Endothelial cell (in vitro differentiated cells): ENCODE measurements around the gene NMNAT2. TPM values are rescaled to one million over a fixed set of nuclear protein-coding genes. Genes with fewer than 3 reads are reported as not detected.

Experiments
- DNase-seq: peaks from one replicate; pipeline ENCODE4 v3.0.0; 2021; ENCODE audit warnings: low spot score
- H3K27ac Mint-ChIP-seq: one replicate; pipeline ENCODE4 v1.8.0; 2021; ENCODE audit warnings: mixed read lengths, inconsistent platforms; ENCODE audit not compliant: unreplicated experiment
- H3K27me3 Mint-ChIP-seq: one replicate; pipeline ENCODE4 v1.8.0; 2021; ENCODE audit warnings: mild to moderate bottlenecking, moderate library complexity, mixed read lengths, inconsistent platforms; ENCODE audit not compliant: unreplicated experiment
- H3K36me3 Mint-ChIP-seq: one replicate; pipeline ENCODE4 v1.8.0; 2021; ENCODE audit warnings: mild to moderate bottlenecking, low read depth, mixed read lengths, inconsistent platforms; ENCODE audit not compliant: unreplicated experiment
- H3K4me1 Mint-ChIP-seq: one replicate; pipeline ENCODE4 v1.8.0; 2021; ENCODE audit warnings: mild to moderate bottlenecking, mixed read lengths, inconsistent platforms; ENCODE audit not compliant: unreplicated experiment
- H3K4me3 Mint-ChIP-seq: one replicate; pipeline ENCODE4 v1.8.0; 2021; ENCODE audit warnings: mild to moderate bottlenecking, mixed read lengths, inconsistent platforms; ENCODE audit not compliant: unreplicated experiment
- H3K9me3 Mint-ChIP-seq: one replicate; pipeline ENCODE4 v1.8.0; 2021; ENCODE audit warnings: mixed read lengths, inconsistent platforms; ENCODE audit not compliant: unreplicated experiment
- CTCF ChIP-seq: fragments of 200-600 bp; sonication (generic); IDR thresholded peaks from one replicate; pipeline ENCODE4 v1.5.0; 2021; ENCODE audit warnings: antibody characterized with exemption; ENCODE audit not compliant: unreplicated experiment
- total RNA-seq: library from RNA; stranded (reverse); fragmentation: NEBNext Ultra II Directional; extraction: Animal tissue kit (Norgen Biotek cat#: 25700); gene quantifications from one replicate; pipeline ENCODE4 v1.2.1, GENCODE V29; 2021; ENCODE audit not compliant: unreplicated experiment

NMNAT2 gene
- total RNA-seq, 1 donor from 2014 or later: 1.7 TPM

GRCh38 chr1:183293241-183293640, 124.9 kb downstream of the NMNAT2 start:
- Mint-ChIP-seq H3K9me3 (no peaks in the 10 kb centered on the region), H3K27me3 (peaks cover 4% of the 10 kb centered on the region), H3K4me1 (peaks cover 6% of the 10 kb centered on the region), H3K4me3 (no peak overlapping the region), H3K36me3 (no peaks in the 10 kb centered on the region), H3K27ac (no peak overlapping the region)
- DNase-seq: no peak
- TF ChIP-seq CTCF: no peak

- H3K27ac Mint-ChIP-seq: no peak overlapping the region
These were observed 126.2 kb downstream of the NMNAT2 start for GRCh38 chr1:183291802-183292514.

DNA sequence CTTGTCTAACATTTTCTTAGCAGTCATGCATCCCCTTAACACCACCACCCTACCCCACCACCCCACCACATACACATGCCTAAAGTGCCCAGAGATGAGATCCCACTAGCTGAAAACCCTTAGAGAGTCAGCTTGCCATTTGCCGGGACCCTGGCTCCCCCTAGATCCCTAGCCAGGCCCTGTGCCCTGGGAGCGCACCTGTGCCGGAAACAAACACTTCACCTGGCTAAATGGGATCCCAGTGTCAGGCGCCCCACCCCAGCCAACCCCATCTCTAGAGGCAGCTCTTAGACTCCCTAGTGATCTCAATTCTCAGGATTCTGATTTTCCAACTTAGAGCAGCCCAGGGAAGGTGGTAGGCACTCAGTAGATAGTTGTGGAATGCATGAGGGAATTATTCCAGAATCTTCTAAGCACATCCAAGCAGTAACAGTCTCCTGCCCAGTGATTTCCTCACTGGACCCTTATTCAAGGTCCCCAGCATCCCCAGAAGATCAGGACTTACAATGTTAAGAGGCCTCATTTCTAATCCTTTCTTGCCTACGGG, 126.9 kb downstream of the NMNAT2 start:
- H3K9me3 Mint-ChIP-seq: no peaks in the 10 kb centered on the region
- DNase-seq: no peak
- H3K4me3 Mint-ChIP-seq: no peak overlapping the region
- no peak overlapping the region for H3K27ac Mint-ChIP-seq
- H3K36me3 Mint-ChIP-seq: no peaks in the 10 kb centered on the region
- H3K27me3 Mint-ChIP-seq: peaks cover 4% of the 10 kb centered on the region
- no peak for TF ChIP-seq CTCF
- peaks cover 11% of the 10 kb centered on the region for H3K4me1 Mint-ChIP-seq

More at GRCh38 chr1:183291802-183292514, 126.2 kb downstream of the NMNAT2 start:
- Mint-ChIP-seq H3K9me3 (no peaks in the 10 kb centered on the region), H3K27me3 (peaks cover 4% of the 10 kb centered on the region), H3K4me1 (peaks cover 11% of the 10 kb centered on the region), H3K36me3 (no peaks in the 10 kb centered on the region), H3K4me3 (no peak overlapping the region)
- TF ChIP-seq CTCF: no peak
- no peak for DNase-seq

DNA sequence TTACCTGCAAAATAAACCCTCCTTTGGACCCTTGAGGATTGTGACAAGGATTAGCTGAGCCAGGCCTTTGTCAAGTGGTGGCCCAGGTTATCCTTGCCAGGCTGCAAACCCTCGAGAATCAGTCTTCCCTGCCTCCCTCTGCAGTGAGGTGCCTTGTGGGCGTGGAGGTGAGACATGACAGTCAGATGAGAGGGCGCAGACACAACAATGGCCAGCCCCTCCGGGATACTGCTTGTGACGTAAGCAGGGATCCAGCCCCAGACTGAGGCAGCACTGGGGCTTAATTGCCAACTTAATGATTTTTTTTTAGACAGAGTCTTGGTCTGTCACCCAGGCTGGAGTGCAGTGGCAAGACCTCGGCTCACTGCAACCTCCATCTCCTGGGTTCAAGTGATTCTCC, 127.6 kb downstream of the NMNAT2 start:
- no peak for TF ChIP-seq CTCF
- no peak overlapping the region for H3K4me3 Mint-ChIP-seq
- H3K27ac Mint-ChIP-seq: no peak overlapping the region
- peaks cover 4% of the 10 kb centered on the region for H3K27me3 Mint-ChIP-seq
- peaks cover 11% of the 10 kb centered on the region for H3K4me1 Mint-ChIP-seq
- H3K36me3 Mint-ChIP-seq: no peaks in the 10 kb centered on the region
- no peak for DNase-seq
- H3K9me3 Mint-ChIP-seq: no peaks in the 10 kb centered on the region

- Mint-ChIP-seq H3K27me3 (peaks cover 8% of the 10 kb centered on the region), H3K27ac (no peak overlapping the region)
These were observed 129.1 kb downstream of the NMNAT2 start for GRCh38 chr1:183289051-183289496.

More at GRCh38 chr1:183289051-183289496, 129.1 kb downstream of the NMNAT2 start:
- Mint-ChIP-seq H3K4me1 (peaks cover 11% of the 10 kb centered on the region), H3K4me3 (no peak overlapping the region), H3K9me3 (no peaks in the 10 kb centered on the region), H3K36me3 (no peaks in the 10 kb centered on the region)
- DNase-seq: no peak
- no peak for TF ChIP-seq CTCF
